GM21737 (cell line): ENCODE measurements around the gene LTBP1.

Experiments
- ATAC-seq: cut with Tn5 transposase; IDR thresholded peaks from one replicate; pipeline ENCODE4 v1.9.1; 2021; ENCODE audit warnings: mild to moderate bottlenecking, moderate library complexity; ENCODE audit not compliant: unreplicated experiment

LTBP1 gene

GRCh38 chr2:33247365-33247764 lies 300.6 kb downstream of the LTBP1 start:
- ATAC-seq, result no peak

GRCh38 chr2:33250417-33251029 lies 303.8 kb downstream of the LTBP1 start:
- ATAC-seq, result no peak

- ATAC-seq, result no peak
These were observed 309.5 kb downstream of the LTBP1 start for GRCh38 chr2:33256162-33256755.

- no peak for ATAC-seq
These were observed 311.6 kb downstream of the LTBP1 start for GRCh38 chr2:33258387-33258786.

GRCh38 chr2:33262097-33262496 lies 315.3 kb downstream of the LTBP1 start:
- no peak for ATAC-seq

GRCh38 chr2:33264766-33265165 lies 318.0 kb downstream of the LTBP1 start:
- no peak for ATAC-seq

GRCh38 chr2:33265584-33266338 lies 319.0 kb downstream of the LTBP1 start:
- ATAC-seq, result no peak

- ATAC-seq, result no peak
These were observed 319.7 kb downstream of the LTBP1 start for GRCh38 chr2:33266467-33266866.

- no peak for ATAC-seq
These were observed 320.3 kb downstream of the LTBP1 start for GRCh38 chr2:33267043-33267442.

GRCh38 chr2:33267756-33268155 lies 321.0 kb downstream of the LTBP1 start:
- no peak for ATAC-seq

GRCh38 chr2:33268246-33268831 lies 321.6 kb downstream of the LTBP1 start:
- no peak for ATAC-seq

GRCh38 chr2:33272001-33272400 lies 325.2 kb downstream of the LTBP1 start:
- peak; percentile 94 for ATAC-seq

GRCh38 chr2:33273479-33273878 lies 326.7 kb downstream of the LTBP1 start:
- no peak for ATAC-seq

- ATAC-seq, result no peak
These were observed 327.8 kb downstream of the LTBP1 start for GRCh38 chr2:33274524-33274923.

- no peak for ATAC-seq
These were observed 329.1 kb downstream of the LTBP1 start for GRCh38 chr2:33275689-33276444.

- ATAC-seq, result no peak
These were observed 330.3 kb downstream of the LTBP1 start for GRCh38 chr2:33277002-33277426.

- no peak for ATAC-seq
These were observed 331.6 kb downstream of the LTBP1 start for GRCh38 chr2:33278245-33278943.

GRCh38 chr2:33284287-33284686 lies 337.5 kb downstream of the LTBP1 start:
- ATAC-seq, result no peak

- ATAC-seq, result no peak
These were observed 340.8 kb downstream of the LTBP1 start for GRCh38 chr2:33287507-33288005.

- no peak for ATAC-seq
These were observed 341.3 kb downstream of the LTBP1 start for GRCh38 chr2:33288011-33288410.
